GM18867 (cell line): ENCODE results near the gene SIL1.

Source experiments
- ATAC-seq: cut with Tn5 transposase; IDR thresholded peaks from one replicate; pipeline ENCODE4 v1.9.1; 2021; ENCODE audit warnings: mild to moderate bottlenecking, moderate library complexity; ENCODE audit not compliant: unreplicated experiment

The SIL1 gene

GRCh38 chr5:138963763-138964371 lies 234.3 kb downstream of the SIL1 start:
- ATAC-seq: no peak

GRCh38 chr5:138962614-138963370 lies 235.4 kb downstream of the SIL1 start:
- ATAC-seq: no peak

- ATAC-seq: no peak
Measured at GRCh38 chr5:138961729-138962128, 236.4 kb downstream of the SIL1 start.

GRCh38 chr5:138961221-138961620 lies 236.9 kb downstream of the SIL1 start:
- no peak for ATAC-seq

- no peak for ATAC-seq
Measured at GRCh38 chr5:138960145-138960692, 237.9 kb downstream of the SIL1 start.

GRCh38 chr5:138956801-138957200 lies 241.4 kb downstream of the SIL1 start:
- ATAC-seq: no peak

GRCh38 chr5:138955671-138956295 lies 242.4 kb downstream of the SIL1 start:
- no peak for ATAC-seq

GRCh38 chr5:138955013-138955660 lies 243.0 kb downstream of the SIL1 start:
- no peak for ATAC-seq

GRCh38 chr5:138954257-138955012 lies 243.7 kb downstream of the SIL1 start:
- ATAC-seq: no peak

- ATAC-seq: no peak
Measured at GRCh38 chr5:138953387-138954256, 244.5 kb downstream of the SIL1 start.

GRCh38 chr5:138952962-138953361 lies 245.2 kb downstream of the SIL1 start:
- no peak for ATAC-seq

GRCh38 chr5:138951986-138952735 lies 246.0 kb downstream of the SIL1 start:
- no peak for ATAC-seq

GRCh38 chr5:138951091-138951985 lies 246.8 kb downstream of the SIL1 start:
- no peak for ATAC-seq

GRCh38 chr5:138950421-138951031 lies 247.6 kb downstream of the SIL1 start:
- ATAC-seq: no peak

- no peak for ATAC-seq
Measured at GRCh38 chr5:138949988-138950387, 248.2 kb downstream of the SIL1 start.

- ATAC-seq: no peak
Measured at GRCh38 chr5:138949223-138949574, 249.0 kb downstream of the SIL1 start.

- no peak for ATAC-seq
Measured at GRCh38 chr5:138948471-138949222, 249.5 kb downstream of the SIL1 start.
